Measurements from ENCODE around the gene CEP83. TPM values are rescaled to one million over a fixed set of nuclear protein-coding genes. Genes with fewer than 3 reads are reported as not detected.
A peak's percentile ranks its signal among the peaks of the same experiment; 100 is the strongest.

CEP83 gene
- total RNA-seq: 10 to 100 TPM; 15.9 to 17.4 TPM
- polyA plus RNA-seq: 1 to 10 TPM; 5.7 to 6.6 (median 6.0) TPM
- 21.1 to 59.3 (median 23.2) reads per million in 6 experiments for total RNA-seq

- POLR2A ChIA-PET: interaction anchor here (0.5 to 1.9 kb wide), 2 partner anchors 197 to 781 kb away, joined by 3 to 6 read pairs; no protein-coding TSS in a partner anchor
- peak; percentile 89 to 97 (median 94) for DNase-seq
- H3K27me3 Mint-ChIP-seq: peaks cover 0 to 4% (median 3%) of the 10 kb centered on the region in 5 donors
Measured at GRCh38 chr12:94459728-94460615, at the start of gene CEP83. TSS of gene CEP83 (minus strand) at chr12:94459867. CDS start at chr12:94412490, 47,377 bp downstream.

GRCh38 chr12:94509317-94509716, 49.6 kb upstream of the CEP83 start:
- Mint-ChIP-seq H3K36me3 (no peaks in the 10 kb centered on the region), H3K4me1 (peaks cover 0 to 7% (median 4%) of the 10 kb centered on the region in 4 donors), H3K4me3 (no peak overlapping the region), H3K9me3 (no peaks in the 10 kb centered on the region), H3K27ac (no peak overlapping the region), H3K27me3 (peaks cover 0 to 5% (median 0%) of the 10 kb centered on the region in 5 donors)
- POLR2A ChIA-PET: no interaction called here
- ATAC-seq: no peak
- no peak for DNase-seq

More at GRCh38 chr12:94459728-94460615, at the start of gene CEP83:
- Mint-ChIP-seq H3K9me3 (no peaks in the 10 kb centered on the region), H3K4me3 (peak within 1 kb of the TSS; percentile 90 to 98 (median 94)), H3K36me3 (peaks cover 0 to 2% (median under 1%) of the 10 kb centered on the region in 3 donors), H3K4me1 (peaks cover 14 to 42% (median 29%) of the 10 kb centered on the region in 4 donors), H3K27ac (peak within 1 kb of the TSS; percentile 80 to 98 (median 96))
- peak; percentile 94 to 95 for ATAC-seq

- no peak overlapping the region for H3K4me3 Mint-ChIP-seq
- peaks cover 0 to 11% (median 7%) of the 10 kb centered on the region in 9 donors for H3K9me3 Mint-ChIP-seq
- DNase-seq (no peak), ATAC-seq (no peak)
- H3K4me1 Mint-ChIP-seq: peaks cover 0 to 7% (median 4%) of the 10 kb centered on the region in 4 donors
- H3K27me3 Mint-ChIP-seq: peaks cover 0 to 1% (median 0%) of the 10 kb centered on the region in 5 donors
- POLR2A ChIA-PET: no interaction called here
- H3K27ac Mint-ChIP-seq: no peak overlapping the region
- peaks cover 0 to 6% (median 5%) of the 10 kb centered on the region in 3 donors for H3K36me3 Mint-ChIP-seq
Measured at GRCh38 chr12:94507455-94507854, 47.8 kb upstream of the CEP83 start.

- Mint-ChIP-seq H3K27ac (no peak overlapping the region), H3K27me3 (peaks cover 0 to 6% (median 0%) of the 10 kb centered on the region in 5 donors), H3K4me1 (peaks cover 0 to 3% (median under 1%) of the 10 kb centered on the region in 4 donors), H3K4me3 (no peak overlapping the region), H3K36me3 (peaks cover 0 to 18% (median 5%) of the 10 kb centered on the region in 3 donors), H3K9me3 (peaks cover 0 to 27% (median 11%) of the 10 kb centered on the region in 9 donors)
- no peak for DNase-seq
- no peak for ATAC-seq
- POLR2A ChIA-PET: no interaction called here
Measured at GRCh38 chr12:94504386-94504785, 44.7 kb upstream of the CEP83 start.

GRCh38 chr12:94503619-94504018, 44.0 kb upstream of the CEP83 start:
- ATAC-seq: no peak
- peaks cover 0 to 20% (median 5%) of the 10 kb centered on the region in 3 donors for H3K36me3 Mint-ChIP-seq
- H3K27ac Mint-ChIP-seq: no peak overlapping the region
- POLR2A ChIA-PET: no interaction called here
- H3K4me1 Mint-ChIP-seq: no peaks in the 10 kb centered on the region
- no peak overlapping the region for H3K4me3 Mint-ChIP-seq
- no peak for DNase-seq
- H3K9me3 Mint-ChIP-seq: peaks cover 0 to 29% (median 11%) of the 10 kb centered on the region in 9 donors
- peaks cover 0 to 6% (median 0%) of the 10 kb centered on the region in 5 donors for H3K27me3 Mint-ChIP-seq

GRCh38 chr12:94500831-94501567, 41.3 kb upstream of the CEP83 start:
- peaks cover 0 to 8% (median 1%) of the 10 kb centered on the region in 5 donors for H3K27me3 Mint-ChIP-seq
- ATAC-seq: no peak
- POLR2A ChIA-PET: no interaction called here

GRCh38 chr12:94498698-94499097, 39.0 kb upstream of the CEP83 start:
- H3K36me3 Mint-ChIP-seq: peaks cover 0 to 23% (median 5%) of the 10 kb centered on the region in 3 donors
- ATAC-seq: no peak
- POLR2A ChIA-PET: no interaction called here
- no peak for DNase-seq
- peaks cover 0 to 12% (median 1%) of the 10 kb centered on the region in 5 donors for H3K27me3 Mint-ChIP-seq
- H3K4me3 Mint-ChIP-seq: no peak overlapping the region
- H3K4me1 Mint-ChIP-seq: no peaks in the 10 kb centered on the region
- H3K27ac Mint-ChIP-seq: peak overlapping the region in 1 of 10 donors; percentile 57
- H3K9me3 Mint-ChIP-seq: peaks cover 0 to 42% (median 14%) of the 10 kb centered on the region in 9 donors

More at GRCh38 chr12:94500831-94501567, 41.3 kb upstream of the CEP83 start:
- Mint-ChIP-seq H3K36me3 (peaks cover 0 to 23% (median 5%) of the 10 kb centered on the region in 3 donors), H3K9me3 (peaks cover 0 to 42% (median 14%) of the 10 kb centered on the region in 9 donors), H3K4me1 (no peaks in the 10 kb centered on the region), H3K4me3 (no peak overlapping the region), H3K27ac (no peak overlapping the region)
- no peak for DNase-seq

- Mint-ChIP-seq H3K4me1 (no peaks in the 10 kb centered on the region), H3K36me3 (peaks cover 0 to 21% (median 3%) of the 10 kb centered on the region in 3 donors), H3K27me3 (peaks cover 0 to 12% (median 1%) of the 10 kb centered on the region in 5 donors), H3K9me3 (peaks cover 0 to 38% (median 13%) of the 10 kb centered on the region in 9 donors), H3K27ac (no peak overlapping the region), H3K4me3 (no peak overlapping the region)
- ATAC-seq (no peak), DNase-seq (peak in 2 of 10 donors; percentile 1 to 5)
- POLR2A ChIA-PET: no interaction called here
Measured at GRCh38 chr12:94498073-94498472, 38.4 kb upstream of the CEP83 start.

- POLR2A ChIA-PET: no interaction called here
- no peak for ATAC-seq
- Mint-ChIP-seq H3K4me3 (no peak overlapping the region), H3K27me3 (peaks cover 0 to 6% (median 1%) of the 10 kb centered on the region in 5 donors), H3K36me3 (peaks cover 0 to 6% (median 0%) of the 10 kb centered on the region in 3 donors), H3K9me3 (peaks cover 0 to 15% (median 7%) of the 10 kb centered on the region in 9 donors), H3K27ac (no peak overlapping the region), H3K4me1 (no peaks in the 10 kb centered on the region)
- no peak for DNase-seq
Measured at GRCh38 chr12:94495445-94496115, 35.9 kb upstream of the CEP83 start.

GRCh38 chr12:94491489-94491888, 31.8 kb upstream of the CEP83 start:
- H3K27me3 Mint-ChIP-seq: peaks cover 0 to 4% (median 0%) of the 10 kb centered on the region in 5 donors
- H3K4me1 Mint-ChIP-seq: peaks cover 0 to 7% (median 0%) of the 10 kb centered on the region in 4 donors
- no peak overlapping the region for H3K27ac Mint-ChIP-seq
- no peaks in the 10 kb centered on the region for H3K9me3 Mint-ChIP-seq
- no peak for DNase-seq
- H3K4me3 Mint-ChIP-seq: no peak overlapping the region
- ATAC-seq: no peak
- no peaks in the 10 kb centered on the region for H3K36me3 Mint-ChIP-seq
- POLR2A ChIA-PET: no interaction called here

- POLR2A ChIA-PET: no interaction called here
- H3K4me3 Mint-ChIP-seq: no peak overlapping the region
- H3K4me1 Mint-ChIP-seq: peaks cover 0 to 7% (median 0%) of the 10 kb centered on the region in 4 donors
- no peak for DNase-seq
- no peaks in the 10 kb centered on the region for H3K36me3 Mint-ChIP-seq
- no peak for ATAC-seq
- H3K27ac Mint-ChIP-seq: no peak overlapping the region
- no peaks in the 10 kb centered on the region for H3K27me3 Mint-ChIP-seq
- H3K9me3 Mint-ChIP-seq: peaks cover 0 to 2% (median 0%) of the 10 kb centered on the region in 9 donors
Measured at GRCh38 chr12:94488463-94488862, 28.8 kb upstream of the CEP83 start.

GRCh38 chr12:94481734-94482133, 22.1 kb upstream of the CEP83 start:
- POLR2A ChIA-PET: no interaction called here
- Mint-ChIP-seq H3K4me3 (no peak overlapping the region), H3K36me3 (no peaks in the 10 kb centered on the region), H3K27ac (no peak overlapping the region), H3K4me1 (no peaks in the 10 kb centered on the region), H3K27me3 (peaks cover 0 to 12% (median 7%) of the 10 kb centered on the region in 5 donors), H3K9me3 (peaks cover 0 to 2% (median 0%) of the 10 kb centered on the region in 9 donors)
- ATAC-seq (no peak), DNase-seq (no peak)
